ENCODE data around the gene STYXL2. TPM values are rescaled to one million over a fixed set of nuclear protein-coding genes. Genes with fewer than 3 reads are reported as not detected.
A peak's percentile ranks its signal among the peaks of the same experiment; 100 is the strongest.

STYXL2 gene
- total RNA-seq = under 1 TPM in 1 of 2 donors, not detected in 1; 0.12 TPM
- 1 to 10 TPM in 2 of 6 donors, under 1 TPM in 4; 0.60 to 1.3 (median 0.71) TPM for polyA plus RNA-seq (ENCODE audit: insufficient read length in 6 of 6)
- long read RNA-seq, donor 1 = 0 reads
- long read RNA-seq, donor 2 = 0 reads
- long read RNA-seq, donor 3 = 0 reads
- long read RNA-seq, donor 4 = 0 reads
- long read RNA-seq, donor 5 = 0 reads
- long read RNA-seq, donor 6, full-length matches to known transcripts = 1 of 1 reads
- long read RNA-seq, donor 6, partial matches to known transcripts = 0 of 1 reads
- long read RNA-seq, donor 6, other reads (novel, unspliced or antisense) = 0 of 1 reads
- long read RNA-seq, donor 7 = 0 reads
- long read RNA-seq, donor 8 = 0 reads
- long read RNA-seq, donor 9 = 0 reads
- long read RNA-seq, donor 10 = 0 reads
- long read RNA-seq, donor 11 = 0 reads
- long read RNA-seq, donor 12 = 0 reads

DNA sequence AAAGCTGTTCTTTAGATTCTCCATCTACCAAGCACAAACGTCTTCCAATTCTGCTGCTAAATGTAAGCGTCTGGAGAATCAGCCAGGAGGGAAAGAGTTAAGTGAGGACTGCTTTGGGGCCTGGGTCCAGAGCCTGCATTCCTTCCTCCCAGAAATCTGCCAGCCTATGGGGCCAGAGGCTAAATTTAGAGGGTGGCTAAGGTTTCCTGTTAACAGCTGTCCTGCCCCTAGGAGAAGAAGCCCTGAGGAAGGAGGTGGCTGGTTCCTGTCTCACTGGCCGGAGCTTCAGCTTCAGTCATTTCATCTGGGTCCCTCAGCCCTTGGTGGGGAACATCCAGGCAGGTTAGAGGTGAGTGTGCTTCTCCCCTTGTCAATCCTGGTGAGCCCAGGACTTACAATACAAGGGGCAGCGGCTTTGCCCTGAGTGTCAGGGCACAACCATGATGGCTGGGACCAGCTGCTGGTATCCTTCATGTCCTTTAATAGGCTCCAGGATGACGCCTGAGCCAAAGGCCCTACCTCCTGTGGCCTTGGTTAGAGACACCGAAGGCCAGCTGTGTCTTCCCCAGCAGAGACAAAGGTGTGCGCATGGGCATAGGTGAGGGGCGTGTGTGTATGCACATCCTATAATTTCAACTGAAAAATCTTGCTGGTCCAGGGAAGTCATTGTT, at the start of gene STYXL2:
Gene STYXL2 (plus strand): TSS at position 230 of the 671 bp plus-strand sequence. CDS start 775 bp downstream, outside the sequence.
- TF ChIP-seq, protein P1, sequence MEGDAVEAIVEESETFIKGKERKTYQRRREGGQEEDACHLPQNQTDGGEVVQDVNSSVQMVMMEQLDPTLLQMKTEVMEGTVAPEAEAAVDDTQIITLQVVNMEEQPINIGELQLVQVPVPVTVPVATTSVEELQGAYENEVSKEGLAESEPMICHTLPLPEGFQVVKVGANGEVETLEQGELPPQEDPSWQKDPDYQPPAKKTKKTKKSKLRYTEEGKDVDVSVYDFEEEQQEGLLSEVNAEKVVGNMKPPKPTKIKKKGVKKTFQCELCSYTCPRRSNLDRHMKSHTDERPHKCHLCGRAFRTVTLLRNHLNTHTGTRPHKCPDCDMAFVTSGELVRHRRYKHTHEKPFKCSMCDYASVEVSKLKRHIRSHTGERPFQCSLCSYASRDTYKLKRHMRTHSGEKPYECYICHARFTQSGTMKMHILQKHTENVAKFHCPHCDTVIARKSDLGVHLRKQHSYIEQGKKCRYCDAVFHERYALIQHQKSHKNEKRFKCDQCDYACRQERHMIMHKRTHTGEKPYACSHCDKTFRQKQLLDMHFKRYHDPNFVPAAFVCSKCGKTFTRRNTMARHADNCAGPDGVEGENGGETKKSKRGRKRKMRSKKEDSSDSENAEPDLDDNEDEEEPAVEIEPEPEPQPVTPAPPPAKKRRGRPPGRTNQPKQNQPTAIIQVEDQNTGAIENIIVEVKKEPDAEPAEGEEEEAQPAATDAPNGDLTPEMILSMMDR (IDR thresholded peaks at IDR 0.05) = no peak
- H3K4me1 ChIP-seq = peaks cover 0 to 3% of the 10 kb centered on the region in 2 donors
- H3K4me3 ChIP-seq = no peak within 1 kb of the TSS
- intact Hi-C loops (cut with DNase I) = no loop called here
- no peaks in the 10 kb centered on the region for H3K36me3 ChIP-seq
- H3K9me3 ChIP-seq = no peaks in the 10 kb centered on the region
- H3K27ac ChIP-seq = no peak within 1 kb of the TSS
- DNase-seq (no peak), ATAC-seq (no peak)
- no peaks in the 10 kb centered on the region for H3K27me3 ChIP-seq

DNA sequence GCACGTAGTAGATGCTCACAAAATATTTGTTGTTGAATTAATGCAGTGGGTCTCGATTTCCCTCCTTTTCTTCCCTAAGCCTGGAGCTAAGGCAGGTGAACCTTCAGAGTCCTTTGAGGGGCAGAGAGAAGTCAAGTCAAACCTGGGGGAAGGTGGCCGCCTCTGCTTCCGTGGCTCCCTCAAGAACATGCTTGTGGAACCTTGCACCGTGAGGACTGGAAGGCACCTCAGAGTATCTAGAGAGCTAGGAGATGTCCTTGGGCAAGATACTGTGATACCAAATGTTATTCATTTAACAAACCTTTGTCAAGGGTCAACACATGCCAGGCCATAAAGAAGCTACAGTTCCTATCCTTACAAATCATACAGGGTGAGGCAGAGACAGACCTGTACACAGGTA, 42.0 kb upstream of the STYXL2 start:
- Histone ChIP-seq H3K9me3 (no peaks in the 10 kb centered on the region), H3K4me1 (no peaks in the 10 kb centered on the region), H3K27ac (no peak overlapping the region), H3K36me3 (no peaks in the 10 kb centered on the region), H3K4me3 (no peak overlapping the region), H3K27me3 (no peaks in the 10 kb centered on the region)
- intact Hi-C loops (cut with DNase I) = no loop called here
- TF ChIP-seq, protein P1 (IDR thresholded peaks at IDR 0.05) = no peak
- ATAC-seq = no peak
- no peak for DNase-seq

DNA sequence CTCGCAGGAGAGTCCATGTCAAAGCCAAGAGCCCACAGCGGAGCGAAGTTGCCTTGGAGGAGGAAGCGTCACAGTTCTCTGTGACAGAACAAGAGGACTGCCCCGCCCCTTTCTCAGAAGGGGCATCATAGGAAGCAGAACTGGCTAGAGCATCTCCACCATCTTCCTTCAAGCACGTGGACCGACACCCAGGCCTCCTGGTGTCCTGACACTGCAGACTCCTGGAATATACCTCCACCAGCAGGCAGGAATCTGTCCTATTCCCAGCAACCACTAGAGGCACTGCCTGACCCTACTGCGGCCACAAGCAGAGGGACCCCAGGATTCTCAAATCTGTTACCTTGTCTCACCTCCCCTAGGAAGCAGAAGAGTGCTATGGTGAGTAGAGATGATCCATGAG, 41.5 kb upstream of the STYXL2 start:
- no peak overlapping the region for H3K4me3 ChIP-seq
- no peaks in the 10 kb centered on the region for H3K27me3 ChIP-seq
- H3K9me3 ChIP-seq = no peaks in the 10 kb centered on the region
- H3K4me1 ChIP-seq = no peaks in the 10 kb centered on the region
- TF ChIP-seq, protein P1 (IDR thresholded peaks at IDR 0.05) = peak in 1 of 2 donors; percentile 12
- H3K36me3 ChIP-seq = no peaks in the 10 kb centered on the region
- intact Hi-C loops (cut with DNase I) = no loop called here
- ATAC-seq = no peak
- no peak overlapping the region for H3K27ac ChIP-seq
- DNase-seq = no peak

DNA sequence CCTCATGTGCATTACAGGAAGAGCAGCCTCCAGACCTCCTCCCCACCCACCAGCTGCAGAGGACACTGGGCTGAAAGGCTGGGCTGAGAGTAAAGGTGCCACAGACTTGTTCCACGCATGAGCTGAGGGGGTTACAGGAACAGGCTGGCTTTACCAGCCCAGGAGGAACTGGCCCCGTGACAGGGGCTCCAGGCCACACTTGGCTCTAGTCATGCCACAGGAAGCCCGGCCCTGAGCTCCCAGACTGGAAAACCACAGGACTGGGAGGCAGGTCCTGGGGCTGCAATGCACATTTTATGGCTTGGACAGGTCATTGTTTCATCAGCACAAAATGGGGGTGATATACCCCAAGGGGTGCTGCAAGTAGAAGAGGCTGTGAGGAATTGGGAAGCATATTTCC, 39.3 kb upstream of the STYXL2 start:
- ATAC-seq (no peak), DNase-seq (no peak)
- H3K4me1 ChIP-seq = peaks cover 3 to 6% of the 10 kb centered on the region in 2 donors
- no peaks in the 10 kb centered on the region for H3K9me3 ChIP-seq
- TF ChIP-seq, protein P1 (IDR thresholded peaks at IDR 0.05) = no peak
- no peaks in the 10 kb centered on the region for H3K36me3 ChIP-seq
- intact Hi-C loops (cut with DNase I) = no loop called here
- no peaks in the 10 kb centered on the region for H3K27me3 ChIP-seq
- H3K27ac ChIP-seq = no peak overlapping the region
- no peak overlapping the region for H3K4me3 ChIP-seq

DNA sequence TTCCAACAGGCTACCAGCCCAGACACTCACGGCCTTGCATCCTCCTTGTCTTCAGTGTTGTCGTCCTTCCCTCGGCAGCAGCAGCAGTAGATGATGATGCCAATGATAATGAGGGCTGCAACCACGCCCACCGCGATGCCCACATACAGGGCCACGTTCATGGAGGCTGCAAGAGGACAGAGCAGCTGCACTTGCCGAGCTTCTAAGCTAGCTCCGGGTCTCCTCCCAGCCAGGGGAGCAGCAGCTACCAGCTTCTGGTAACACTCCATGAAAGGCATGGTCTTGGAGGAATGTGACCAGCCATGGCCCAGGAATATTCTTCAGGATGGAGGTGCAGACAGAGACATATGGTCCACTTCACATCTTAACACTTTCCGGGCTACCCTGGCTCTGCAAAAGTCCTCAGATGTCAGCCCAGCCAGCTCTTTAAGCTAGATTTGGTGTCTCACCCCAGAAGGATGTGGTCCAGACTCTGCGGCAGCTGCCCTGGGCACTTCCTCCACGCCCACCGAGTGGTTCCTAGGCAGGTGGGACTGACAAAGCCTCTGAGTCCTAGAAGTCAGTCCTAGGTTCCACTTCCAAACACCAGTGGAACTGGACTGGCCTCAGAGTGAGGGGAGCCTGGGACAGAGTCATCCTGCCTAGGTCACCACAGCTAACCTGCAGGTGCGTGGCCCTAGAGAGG, 38.8 kb upstream of the STYXL2 start:
- H3K4me3 ChIP-seq = no peak overlapping the region
- no peaks in the 10 kb centered on the region for H3K27me3 ChIP-seq
- DNase-seq = no peak
- intact Hi-C loops (cut with DNase I) = loop anchor here in 1 of 2 donors (5.0 kb wide), 1 partner anchor 148 kb away; no protein-coding TSS in a partner anchor
- H3K4me1 ChIP-seq = peaks cover 3 to 6% of the 10 kb centered on the region in 2 donors
- H3K36me3 ChIP-seq = no peaks in the 10 kb centered on the region
- no peak overlapping the region for H3K27ac ChIP-seq
- ATAC-seq = no peak
- no peaks in the 10 kb centered on the region for H3K9me3 ChIP-seq
- TF ChIP-seq, protein P1 (IDR thresholded peaks at IDR 0.05) = no peak
